WI38 (cell line): ENCODE data around the gene COL4A5.

Experiments used
- H3K4me3 ChIP-seq: 2 replicates; pipeline ENCODE4 v1.5.1; 2011; ENCODE audit warnings: low read depth, mild to moderate bottlenecking, control low read depth, low read length
- CTCF ChIP-seq: IDR thresholded peaks from 2 replicates; pipeline ENCODE4 v1.5.1; 2012; ENCODE audit warnings: low read depth, mild to moderate bottlenecking, control low read depth, low read length

Gene COL4A5

GRCh38 chrX:108699368-108699767 is 259.7 kb downstream of the COL4A5 start:
- no peak overlapping the region for H3K4me3 ChIP-seq
- no peak for TF ChIP-seq CTCF

- no peak overlapping the region for H3K4me3 ChIP-seq
- TF ChIP-seq CTCF: no peak
Measured at GRCh38 chrX:108701633-108702032, 262.0 kb downstream of the COL4A5 start.

- H3K4me3 ChIP-seq: no peak overlapping the region
- TF ChIP-seq CTCF: no peak
Measured at GRCh38 chrX:108702530-108702929, 262.9 kb downstream of the COL4A5 start.

- no peak for TF ChIP-seq CTCF
- no peak overlapping the region for H3K4me3 ChIP-seq
Measured at GRCh38 chrX:108704839-108705238, 265.2 kb downstream of the COL4A5 start.

GRCh38 chrX:108712886-108713285 is 273.2 kb downstream of the COL4A5 start:
- no peak overlapping the region for H3K4me3 ChIP-seq
- TF ChIP-seq CTCF: no peak

GRCh38 chrX:108722561-108722960 is 282.9 kb downstream of the COL4A5 start:
- no peak for TF ChIP-seq CTCF
- no peak overlapping the region for H3K4me3 ChIP-seq

- no peak for TF ChIP-seq CTCF
- no peak overlapping the region for H3K4me3 ChIP-seq
Measured at GRCh38 chrX:108726748-108727147, 287.1 kb downstream of the COL4A5 start.

GRCh38 chrX:108731153-108731552 is 291.5 kb downstream of the COL4A5 start:
- no peak for TF ChIP-seq CTCF
- H3K4me3 ChIP-seq: no peak overlapping the region
